Parathyroid adenoma (tissue), 2 donors: ENCODE data around the gene EXOC7.

ENCODE experiments used
- H2AFZ ChIP-seq: fragments of 300-600 bp; sonication (generic); one replicate; pipeline ENCODE4 v1.7.0; 2017; ENCODE audit warnings: antibody characterized with exemption, mild to moderate bottlenecking
- H3K27ac ChIP-seq: fragments of 300-600 bp; sonication (generic); one replicate; pipeline ENCODE4 v1.7.0; 2017
- H3K27me3 ChIP-seq: fragments of 300-600 bp; sonication (generic); one replicate; pipeline ENCODE4 v1.7.0; 2017; ENCODE audit warnings: low read length; ENCODE audit not compliant: control insufficient read depth, insufficient read depth
- H3K36me3 ChIP-seq: fragments of 300-600 bp; sonication (generic); one replicate; pipeline ENCODE4 v1.7.0; 2017; ENCODE audit warnings: low read length; ENCODE audit not compliant: control insufficient read depth, insufficient read depth
- H3K4me1 ChIP-seq: fragments of 300-600 bp; sonication (generic); one replicate; pipeline ENCODE4 v1.7.0; 2017; ENCODE audit warnings: control low read depth
- H3K4me2 ChIP-seq: fragments of 300-600 bp; sonication (generic); one replicate; pipeline ENCODE4 v1.7.0; 2017; ENCODE audit warnings: low read length
- H3K4me3 ChIP-seq: fragments of 300-600 bp; sonication (generic); one replicate; pipeline ENCODE4 v1.7.0; 2017; ENCODE audit warnings: low read depth, low read length
- H3K79me2 ChIP-seq: fragments of 300-600 bp; sonication (generic); one replicate; pipeline ENCODE4 v1.7.0; 2017; ENCODE audit warnings: control low read depth
- H3K9ac ChIP-seq: fragments of 300-600 bp; sonication (generic); one replicate; pipeline ENCODE4 v1.7.0; 2017; ENCODE audit warnings: mild to moderate bottlenecking
- H3K9me3 ChIP-seq: fragments of 300-600 bp; sonication (generic); one replicate; pipeline ENCODE4 v1.7.0; 2017; ENCODE audit warnings: low read length; ENCODE audit not compliant: control insufficient read depth
- CTCF ChIP-seq: fragments of 300-600 bp; sonication (generic); IDR thresholded peaks from one replicate; pipeline ENCODE4 v1.7.0; 2017; ENCODE audit warnings: antibody characterized with exemption, mild to moderate bottlenecking
- donor health status: primary hyperparathyroidism.

EXOC7 gene

GRCh38 chr17:76138234-76138895 lies 34.8 kb upstream of the EXOC7 start:
- no peak overlapping the region for H3K9ac ChIP-seq
- H3K27me3 ChIP-seq, result peaks cover 9% of the 10 kb centered on the region
- H3K4me3 ChIP-seq, result no peak overlapping the region
- no peaks in the 10 kb centered on the region for H3K36me3 ChIP-seq
- H3K4me2 ChIP-seq, result no peak overlapping the region
- peaks cover 6% of the 10 kb centered on the region for H3K4me1 ChIP-seq
- H3K27ac ChIP-seq, result no peak overlapping the region
- no peak overlapping the region for H2AFZ ChIP-seq
- no peaks in the 10 kb centered on the region for H3K79me2 ChIP-seq
- TF ChIP-seq CTCF, result no peak
- H3K9me3 ChIP-seq, result no peaks in the 10 kb centered on the region

GRCh38 chr17:76137351-76138233 lies 34.0 kb upstream of the EXOC7 start:
- peaks cover 6% of the 10 kb centered on the region for H3K4me1 ChIP-seq

GRCh38 chr17:76137001-76137350 lies 33.4 kb upstream of the EXOC7 start:
- Histone ChIP-seq H3K27ac (no peak overlapping the region), H3K36me3 (no peaks in the 10 kb centered on the region), H3K4me1 (peaks cover 6% of the 10 kb centered on the region), H3K27me3 (peaks cover 9% of the 10 kb centered on the region), H3K9ac (no peak overlapping the region), H2AFZ (no peak overlapping the region), H3K79me2 (no peaks in the 10 kb centered on the region), H3K9me3 (no peaks in the 10 kb centered on the region), H3K4me2 (no peak overlapping the region), H3K4me3 (no peak overlapping the region)
- no peak for TF ChIP-seq CTCF

More at GRCh38 chr17:76137351-76138233, 34.0 kb upstream of the EXOC7 start:
- Histone ChIP-seq H3K9ac (no peak overlapping the region), H3K4me3 (no peak overlapping the region), H3K27ac (no peak overlapping the region), H3K79me2 (no peaks in the 10 kb centered on the region), H3K9me3 (no peaks in the 10 kb centered on the region), H3K36me3 (no peaks in the 10 kb centered on the region), H3K27me3 (peaks cover 9% of the 10 kb centered on the region), H3K4me2 (no peak overlapping the region), H2AFZ (no peak overlapping the region)
- TF ChIP-seq CTCF, result no peak

- H2AFZ ChIP-seq, result no peak overlapping the region
- H3K27me3 ChIP-seq, result peaks cover 9% of the 10 kb centered on the region
- no peaks in the 10 kb centered on the region for H3K79me2 ChIP-seq
- H3K9ac ChIP-seq, result no peak overlapping the region
- no peak overlapping the region for H3K4me2 ChIP-seq
- no peaks in the 10 kb centered on the region for H3K36me3 ChIP-seq
- peaks cover 3% of the 10 kb centered on the region for H3K4me1 ChIP-seq
- H3K4me3 ChIP-seq, result no peak overlapping the region
- TF ChIP-seq CTCF, result no peak
- no peak overlapping the region for H3K27ac ChIP-seq
- no peaks in the 10 kb centered on the region for H3K9me3 ChIP-seq
These were observed 32.9 kb upstream of the EXOC7 start for GRCh38 chr17:76136276-76137000.
